ENCODE results near the gene BICD1. TPM values are rescaled to one million over a fixed set of nuclear protein-coding genes. Genes with fewer than 3 reads are reported as not detected.
A peak's percentile ranks its signal among the peaks of the same experiment; 100 is the strongest.

Gene BICD1
- total and polyA plus RNA-seq, 2 donors (not counting 3 experiments of a cell fraction or from before 2014, with no cell fraction given): 12.2 to 51.0 TPM

DNA sequence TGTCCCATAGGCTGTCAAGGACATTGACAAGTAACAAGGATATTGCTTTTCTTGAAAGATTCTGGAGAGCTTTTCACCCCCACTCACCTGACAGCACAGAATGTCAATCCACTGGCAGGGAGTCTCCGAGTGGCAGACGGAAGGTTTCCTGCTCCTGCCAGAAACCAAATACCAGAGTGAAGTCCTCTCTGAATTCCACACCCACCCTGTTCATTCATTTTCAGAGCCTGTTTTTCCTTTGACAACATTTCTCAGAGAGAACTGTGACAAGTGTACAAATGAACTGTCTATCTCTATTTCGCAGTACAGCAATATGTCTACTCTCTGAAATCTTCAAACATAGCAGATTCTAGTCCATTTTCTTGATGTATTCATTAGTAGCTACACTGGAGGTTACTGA, 26.2 kb upstream of the BICD1 start:
- no peak overlapping the region for H3K4me3 ChIP-seq (replicated peaks in 1 of 3; ENCODE audit: insufficient read depth in 1 of 3, low read depth in 1 of 3, low read length in 3 of 3)
- ChIA-PET CTCF (interaction anchor here (0.7 to 1.8 kb wide), 5 partner anchors 8 to 232 kb away, joined by 3 to 6 read pairs (median 4); no protein-coding TSS in a partner anchor), POLR2A (no interaction called here)
- H3K4me1 ChIP-seq (ENCODE audit: control insufficient read depth, extremely low read depth, insufficient read depth, low read length): no peaks in the 10 kb centered on the region
- intact Hi-C loops (cut with micrococcal nuclease): no loop called here
- no peak overlapping the region for H2AFZ ChIP-seq (ENCODE audit: low read depth, low read length)
- no peak overlapping the region for H3K27ac ChIP-seq (ENCODE audit: insufficient read depth, low read depth, low read length)
- H3K9me1 ChIP-seq (replicated peaks; ENCODE audit: control insufficient read depth, extremely low read depth, insufficient read depth, low read length): no peaks in the 10 kb centered on the region
- H3K9me3 ChIP-seq (replicated peaks; ENCODE audit: control insufficient read depth, insufficient read depth, low read length): no peaks in the 10 kb centered on the region
- no peaks in the 10 kb centered on the region for H3K79me2 ChIP-seq (ENCODE audit: control insufficient read depth, insufficient read depth, low read length)
- H3K9ac ChIP-seq (replicated peaks; ENCODE audit: extremely low read depth, insufficient read depth, low read length): no peak overlapping the region
- H3K27me3 ChIP-seq (ENCODE audit: control insufficient read depth in 2 of 2, insufficient read depth in 2 of 2, low read length in 2 of 2): peaks cover 2% of the 10 kb centered on the region in 2 experiments
- BruUV-seq (replicated peaks): no TSS peak
- no peak overlapping the region for H3K4me2 ChIP-seq (ENCODE audit: insufficient read depth, low read length)
- dilution Hi-C loops (cut with MboI; ENCODE audit: extremely low pct_ligation_motif_present, low sequenced_read_pairs): no loop called here
- FAIRE-seq: no peak
- no peaks in the 10 kb centered on the region for H4K20me1 ChIP-seq (replicated peaks; ENCODE audit: control insufficient read depth, extremely low read depth, insufficient read depth, low read length)
- no peak for DNase-seq (ENCODE audit: low read depth, low spot score)
- no peak for TF ChIP-seq JUN (IDR thresholded peaks at IDR 0.05; ENCODE audit: borderline replicate concordance, insufficient read depth, insufficient read length, low read depth)
- TF ChIP-seq EZH2 (IDR thresholded peaks at IDR 0.05; ENCODE audit: borderline replicate concordance, low read depth, low read length, severe bottlenecking): no peak
- TF ChIP-seq GATA2 (IDR thresholded peaks at IDR 0.05; ENCODE audit: insufficient read depth, insufficient read length, low read depth, low read length): no peak
- no peak for TF ChIP-seq POLR2A (IDR thresholded peaks at IDR 0.05; ENCODE audit: low read depth, low read length)
- TF ChIP-seq POLR2AphosphoS5 (IDR thresholded peaks at IDR 0.05; ENCODE audit: insufficient read depth, low read depth, low read length): no peak
- no peaks in the 10 kb centered on the region for H3K36me3 ChIP-seq (ENCODE audit: control insufficient read depth in 2 of 2, extremely low read depth in 1 of 2, insufficient read depth in 2 of 2, low read length in 2 of 2)

DNA sequence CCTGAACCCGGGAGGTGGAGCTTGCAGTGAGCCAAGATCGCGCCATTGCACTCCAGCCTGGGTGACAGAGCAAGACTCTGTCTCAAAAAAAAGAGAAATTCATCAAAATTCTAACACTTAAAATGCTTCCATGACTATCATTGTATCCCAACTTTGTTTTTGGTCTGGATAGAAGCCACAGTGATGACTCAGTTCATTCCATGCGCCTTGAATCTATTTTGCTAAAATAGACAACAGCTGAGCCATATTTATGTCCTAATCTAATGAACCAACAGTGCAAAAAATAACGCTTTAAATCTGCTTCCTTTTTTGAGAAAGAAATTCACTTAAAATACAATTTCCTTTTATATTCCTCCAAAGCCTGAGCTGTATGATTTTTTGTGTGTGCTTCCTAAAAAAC, 23.2 kb upstream of the BICD1 start:
- no peak for DNase-seq (ENCODE audit: low read depth, low spot score)
- BruUV-seq (replicated peaks): no TSS peak
- no peak for FAIRE-seq
- Histone ChIP-seq H2AFZ (ENCODE audit: low read depth, low read length) (no peak overlapping the region), H3K27ac (ENCODE audit: insufficient read depth, low read depth, low read length) (no peak overlapping the region), H3K9me1 (replicated peaks; ENCODE audit: control insufficient read depth, extremely low read depth, insufficient read depth, low read length) (no peaks in the 10 kb centered on the region), H3K79me2 (ENCODE audit: control insufficient read depth, insufficient read depth, low read length) (no peaks in the 10 kb centered on the region), H3K9me3 (replicated peaks; ENCODE audit: control insufficient read depth, insufficient read depth, low read length) (no peaks in the 10 kb centered on the region), H3K27me3 (ENCODE audit: control insufficient read depth in 2 of 2, insufficient read depth in 2 of 2, low read length in 2 of 2) (peaks cover 0 to 2% of the 10 kb centered on the region in 2 experiments), H3K36me3 (ENCODE audit: control insufficient read depth in 2 of 2, extremely low read depth in 1 of 2, insufficient read depth in 2 of 2, low read length in 2 of 2) (no peaks in the 10 kb centered on the region), H3K4me2 (ENCODE audit: insufficient read depth, low read length) (no peak overlapping the region), H3K4me1 (ENCODE audit: control insufficient read depth, extremely low read depth, insufficient read depth, low read length) (no peaks in the 10 kb centered on the region), H3K9ac (replicated peaks; ENCODE audit: extremely low read depth, insufficient read depth, low read length) (no peak overlapping the region), H3K4me3 (replicated peaks in 1 of 3; ENCODE audit: insufficient read depth in 1 of 3, low read depth in 1 of 3, low read length in 3 of 3) (no peak overlapping the region), H4K20me1 (replicated peaks; ENCODE audit: control insufficient read depth, extremely low read depth, insufficient read depth, low read length) (no peaks in the 10 kb centered on the region)
- dilution Hi-C loops (cut with MboI; ENCODE audit: extremely low pct_ligation_motif_present, low sequenced_read_pairs): no loop called here
- TF ChIP-seq MYC (IDR thresholded peaks at IDR 0.05; ENCODE audit: low read depth, low read length) (no peak), FOS (IDR thresholded peaks at IDR 0.05; ENCODE audit: borderline replicate concordance, insufficient read depth, low read length) (peak; percentile 17), EZH2 (IDR thresholded peaks at IDR 0.05; ENCODE audit: borderline replicate concordance, low read depth, low read length, severe bottlenecking) (no peak), POLR2AphosphoS5 (IDR thresholded peaks at IDR 0.05; ENCODE audit: insufficient read depth, low read depth, low read length) (no peak)
- TF ChIP-seq, protein P1, sequence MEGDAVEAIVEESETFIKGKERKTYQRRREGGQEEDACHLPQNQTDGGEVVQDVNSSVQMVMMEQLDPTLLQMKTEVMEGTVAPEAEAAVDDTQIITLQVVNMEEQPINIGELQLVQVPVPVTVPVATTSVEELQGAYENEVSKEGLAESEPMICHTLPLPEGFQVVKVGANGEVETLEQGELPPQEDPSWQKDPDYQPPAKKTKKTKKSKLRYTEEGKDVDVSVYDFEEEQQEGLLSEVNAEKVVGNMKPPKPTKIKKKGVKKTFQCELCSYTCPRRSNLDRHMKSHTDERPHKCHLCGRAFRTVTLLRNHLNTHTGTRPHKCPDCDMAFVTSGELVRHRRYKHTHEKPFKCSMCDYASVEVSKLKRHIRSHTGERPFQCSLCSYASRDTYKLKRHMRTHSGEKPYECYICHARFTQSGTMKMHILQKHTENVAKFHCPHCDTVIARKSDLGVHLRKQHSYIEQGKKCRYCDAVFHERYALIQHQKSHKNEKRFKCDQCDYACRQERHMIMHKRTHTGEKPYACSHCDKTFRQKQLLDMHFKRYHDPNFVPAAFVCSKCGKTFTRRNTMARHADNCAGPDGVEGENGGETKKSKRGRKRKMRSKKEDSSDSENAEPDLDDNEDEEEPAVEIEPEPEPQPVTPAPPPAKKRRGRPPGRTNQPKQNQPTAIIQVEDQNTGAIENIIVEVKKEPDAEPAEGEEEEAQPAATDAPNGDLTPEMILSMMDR (IDR thresholded peaks at IDR 0.05; ENCODE audit: extremely low read depth in 1 of 2, insufficient read depth in 1 of 2, low read depth in 1 of 2, low read length in 2 of 2): no peak
- ChIA-PET CTCF (interaction anchor here (1.1 to 2.2 kb wide), 4 partner anchors 10 to 101 kb away, joined by 3 to 5 read pairs (median 4); no protein-coding TSS in a partner anchor), POLR2A (no interaction called here)
- intact Hi-C loops (cut with micrococcal nuclease): no loop called here
